ENCODE results near the gene RGS3.

RGS3 gene

DNA sequence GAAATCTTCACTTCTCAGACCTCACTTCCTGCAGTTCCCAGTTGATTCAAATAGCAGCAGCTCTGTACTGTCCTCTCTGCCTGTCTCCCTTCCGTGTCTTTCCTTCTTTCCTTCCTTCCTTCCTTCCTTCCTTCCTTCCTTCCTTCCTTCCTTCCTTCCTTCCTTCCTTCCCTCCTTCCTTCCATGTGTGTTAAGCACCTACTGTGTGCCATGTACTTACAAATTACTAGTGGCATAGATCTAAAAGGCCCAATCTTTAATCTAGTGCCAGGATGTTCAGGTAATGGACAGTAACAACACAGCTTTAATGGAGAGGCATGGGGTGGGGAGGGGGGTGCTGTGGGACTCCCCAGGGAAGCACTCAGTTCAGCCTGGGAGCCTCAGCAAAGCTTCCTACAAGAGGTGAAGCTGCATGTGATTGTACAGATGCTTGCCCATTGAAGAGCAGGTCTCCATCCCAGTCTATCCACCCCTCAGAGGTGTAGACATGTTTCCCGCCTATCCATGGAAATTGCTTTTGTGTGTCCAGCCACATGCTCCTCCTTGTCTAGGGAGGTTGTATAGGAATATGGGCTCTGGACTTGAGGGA, 106.0 kb downstream of the RGS3 start:
- Histone ChIP-seq H3K4me1 (no peaks in the 10 kb centered on the region), H3K4me3 (no peak overlapping the region), H3K9me3 (no peaks in the 10 kb centered on the region), H3K27me3 (ENCODE audit: low read depth) (peaks cover 13% of the 10 kb centered on the region), H3K36me3 (replicated peaks) (no peaks in the 10 kb centered on the region)
- in situ Hi-C loops (cut with MboI; ENCODE audit: low sequenced_read_pairs) = no loop called here
- no peak for DNase-seq (ENCODE audit: low spot score in 2 of 2)

DNA sequence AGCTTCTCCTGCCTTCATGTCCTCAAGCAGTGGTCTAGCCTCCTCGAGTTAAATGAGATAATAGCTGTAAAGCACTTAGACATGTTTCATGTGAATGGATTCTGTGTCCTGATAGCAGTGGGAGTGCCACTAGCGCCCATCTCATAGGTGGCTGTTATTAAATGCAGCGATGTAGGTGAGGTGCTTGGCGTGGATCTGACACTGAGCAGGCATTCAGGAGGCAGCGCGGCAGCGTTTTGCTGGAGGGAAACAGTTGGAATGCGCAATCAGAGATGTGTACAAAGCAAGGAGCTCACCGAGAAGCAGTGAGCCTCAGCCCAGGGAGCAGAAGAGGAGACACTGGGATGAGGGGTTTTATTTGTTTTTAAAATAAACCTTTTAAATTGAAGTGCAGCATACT, 106.6 kb downstream of the RGS3 start:
- Histone ChIP-seq H3K4me1 (no peaks in the 10 kb centered on the region), H3K9me3 (no peaks in the 10 kb centered on the region), H3K4me3 (no peak overlapping the region), H3K27me3 (ENCODE audit: low read depth) (peaks cover 8% of the 10 kb centered on the region), H3K36me3 (replicated peaks) (no peaks in the 10 kb centered on the region)
- in situ Hi-C loops (cut with MboI; ENCODE audit: low sequenced_read_pairs) = no loop called here
- DNase-seq (ENCODE audit: low spot score in 2 of 2) = no peak

DNA sequence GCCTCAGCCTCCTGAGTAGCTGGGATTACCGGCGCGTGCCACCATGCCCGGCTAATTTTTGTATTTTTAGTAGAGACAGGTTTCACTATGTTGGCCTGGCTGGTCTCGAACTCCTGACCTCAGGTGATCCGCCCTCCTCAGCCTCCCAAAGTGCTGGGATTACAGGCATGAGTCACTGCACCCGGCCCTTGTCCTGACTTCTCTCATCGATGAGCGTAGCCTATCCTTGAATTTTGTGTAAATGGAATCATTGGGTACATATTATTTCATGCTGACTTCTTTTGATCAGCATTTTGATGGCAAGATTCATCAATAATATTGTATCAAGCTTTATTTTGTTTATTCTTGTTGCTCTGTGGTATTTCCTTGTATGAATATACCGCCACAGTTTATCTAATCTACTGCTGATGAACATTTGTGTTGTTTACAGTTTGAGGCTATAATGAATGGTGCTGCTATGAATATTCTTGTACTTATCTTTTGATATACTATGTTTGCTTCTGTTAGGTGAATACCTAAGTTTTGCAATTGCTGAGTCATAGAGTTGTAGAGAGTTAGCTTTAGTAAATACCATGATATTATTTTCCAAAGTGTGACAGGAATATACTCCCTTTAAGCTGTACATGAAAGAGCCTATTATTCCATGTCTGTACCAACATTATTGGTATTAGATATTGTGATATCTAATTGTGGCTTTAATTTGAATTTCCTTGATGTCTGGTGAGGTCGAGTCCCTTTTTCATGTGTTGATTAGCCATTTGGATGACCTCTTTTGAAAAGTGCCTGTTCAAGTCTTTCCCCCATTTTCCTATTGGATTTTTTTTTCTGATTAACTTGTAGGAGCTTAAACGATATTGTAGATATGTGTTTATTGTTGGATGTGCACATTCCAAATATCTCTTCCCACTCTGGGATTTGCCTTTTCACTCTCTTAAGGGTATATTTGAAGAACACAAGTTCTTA, 107.5 kb downstream of the RGS3 start:
- H3K36me3 ChIP-seq (replicated peaks) = no peaks in the 10 kb centered on the region
- no peaks in the 10 kb centered on the region for H3K4me1 ChIP-seq
- no peak overlapping the region for H3K4me3 ChIP-seq
- in situ Hi-C loops (cut with MboI; ENCODE audit: low sequenced_read_pairs) = no loop called here
- H3K27me3 ChIP-seq (ENCODE audit: low read depth) = peaks cover 4% of the 10 kb centered on the region; the same call in 1 of the 2 replicates
- no peaks in the 10 kb centered on the region for H3K9me3 ChIP-seq
- no peak for DNase-seq (ENCODE audit: low spot score in 2 of 2)

DNA sequence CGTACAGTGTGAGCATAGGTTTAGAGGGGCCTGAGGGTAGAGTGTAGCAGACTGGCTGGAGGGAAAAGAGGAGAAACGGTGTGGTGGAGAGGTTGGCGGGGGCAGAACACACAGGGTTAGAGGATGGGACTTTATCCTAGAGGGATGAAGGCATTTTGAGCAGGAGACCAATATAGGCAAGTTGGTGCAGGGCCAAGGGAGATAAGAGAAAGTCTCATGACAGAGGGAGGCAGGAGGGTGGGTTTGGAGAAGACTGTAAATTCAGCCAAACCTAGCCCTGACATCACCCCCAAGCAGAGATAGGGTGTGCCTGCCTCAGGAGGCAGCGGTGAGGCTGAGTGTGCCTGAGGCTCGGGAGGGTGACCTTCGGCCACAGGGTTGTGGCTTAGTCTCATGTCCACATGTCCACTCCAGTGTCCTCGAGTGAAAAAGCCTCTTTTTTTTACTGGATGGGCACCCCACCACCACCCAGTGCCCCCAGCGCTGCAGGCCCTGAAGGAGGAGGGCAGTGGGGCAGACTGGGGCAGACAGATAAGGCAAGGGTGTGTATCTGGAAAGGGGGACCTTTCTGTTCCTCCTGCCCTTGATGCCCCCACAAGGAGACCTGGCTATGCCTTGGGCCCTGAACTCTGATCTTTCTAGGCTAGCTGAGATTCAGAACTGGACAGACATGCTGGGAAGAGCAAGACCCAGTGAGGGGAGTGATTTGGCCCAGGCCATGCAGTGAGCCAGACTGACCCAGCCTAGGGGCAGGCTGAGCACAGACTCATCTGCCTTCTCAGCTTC, 108.7 kb downstream of the RGS3 start:
- Histone ChIP-seq H3K9me3 (no peaks in the 10 kb centered on the region), H3K4me1 (no peaks in the 10 kb centered on the region), H3K27me3 (ENCODE audit: low read depth) (peaks cover 4% of the 10 kb centered on the region; the same call in 1 of the 2 replicates), H3K36me3 (replicated peaks) (no peaks in the 10 kb centered on the region), H3K4me3 (no peak overlapping the region)
- DNase-seq (ENCODE audit: low spot score in 2 of 2) = no peak
- in situ Hi-C loops (cut with MboI; ENCODE audit: low sequenced_read_pairs) = no loop called here

DNA sequence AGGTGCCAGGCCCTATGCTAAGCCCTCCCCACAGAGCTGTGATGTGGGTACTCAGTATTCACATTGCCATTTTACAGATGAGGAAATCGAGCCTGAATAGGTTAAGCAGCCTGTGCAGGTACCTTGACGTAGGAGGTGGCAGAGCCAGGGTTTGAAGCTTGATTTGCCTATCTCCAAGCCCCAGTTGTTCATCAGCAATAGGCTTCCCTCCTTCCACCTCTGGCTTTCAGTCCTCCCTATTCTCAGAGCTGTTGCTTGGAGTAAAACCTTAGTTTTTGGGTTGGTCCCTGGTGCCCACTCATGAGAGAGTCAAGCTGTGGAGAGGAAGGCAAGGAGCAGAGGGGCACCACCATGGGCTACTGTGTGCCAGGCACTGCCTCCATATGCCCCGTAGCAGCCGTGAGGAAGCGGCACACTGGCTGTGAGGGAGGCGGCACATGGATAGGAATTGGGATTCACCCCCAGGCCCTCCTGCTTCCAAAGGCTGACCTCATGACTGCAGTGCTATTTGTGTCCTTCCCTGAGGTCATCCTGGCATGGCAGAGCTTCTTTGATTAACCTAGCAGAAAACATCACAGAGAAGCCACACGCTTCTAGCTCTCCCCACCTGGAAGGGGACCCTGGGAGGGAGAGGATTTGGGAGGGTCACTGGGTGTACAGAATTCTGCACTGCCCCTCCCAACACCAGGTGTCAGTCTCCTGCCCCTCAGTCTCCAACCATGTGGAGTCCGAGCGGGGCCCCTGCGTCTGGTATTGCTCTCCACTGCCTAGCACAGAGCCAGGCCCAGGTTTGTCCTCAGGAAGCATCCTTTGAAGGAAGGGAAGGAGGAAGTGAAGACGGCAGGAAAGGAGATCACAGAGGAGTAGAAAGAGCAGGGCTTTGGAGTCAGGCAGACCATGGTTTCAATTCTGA, 109.8 kb downstream of the RGS3 start:
- no peaks in the 10 kb centered on the region for H3K9me3 ChIP-seq
- peaks cover 4% of the 10 kb centered on the region; the same call in 1 of the 2 replicates for H3K27me3 ChIP-seq (ENCODE audit: low read depth)
- H3K4me1 ChIP-seq = no peaks in the 10 kb centered on the region
- H3K4me3 ChIP-seq = no peak overlapping the region
- in situ Hi-C loops (cut with MboI; ENCODE audit: low sequenced_read_pairs) = no loop called here
- no peaks in the 10 kb centered on the region for H3K36me3 ChIP-seq (replicated peaks)
- no peak for DNase-seq (ENCODE audit: low spot score in 2 of 2)

DNA sequence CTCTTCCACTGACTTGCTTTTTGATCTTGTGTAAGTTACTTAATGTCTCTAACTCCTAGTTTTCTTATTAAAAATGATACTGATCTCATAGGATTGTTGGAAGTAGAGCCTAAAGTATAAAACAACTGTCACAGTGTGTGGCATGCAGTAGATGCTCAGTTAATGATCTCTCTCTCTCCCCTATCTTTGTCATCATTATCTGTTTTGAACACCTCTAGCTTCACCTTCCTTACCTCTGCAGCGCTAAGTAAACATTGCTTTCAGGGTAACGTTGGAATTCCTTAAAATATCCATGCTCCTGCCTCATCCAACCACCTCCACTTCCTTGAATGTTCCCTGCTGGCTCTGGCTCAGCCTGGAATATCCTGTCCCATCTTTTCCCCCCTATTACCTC, 110.4 kb downstream of the RGS3 start:
- Histone ChIP-seq H3K4me1 (no peaks in the 10 kb centered on the region), H3K27me3 (ENCODE audit: low read depth) (peaks cover 4% of the 10 kb centered on the region; the same call in 1 of the 2 replicates), H3K36me3 (replicated peaks) (no peaks in the 10 kb centered on the region), H3K4me3 (no peak overlapping the region), H3K9me3 (no peaks in the 10 kb centered on the region)
- in situ Hi-C loops (cut with MboI; ENCODE audit: low sequenced_read_pairs) = no loop called here
- no peak for DNase-seq (ENCODE audit: low spot score in 2 of 2)

DNA sequence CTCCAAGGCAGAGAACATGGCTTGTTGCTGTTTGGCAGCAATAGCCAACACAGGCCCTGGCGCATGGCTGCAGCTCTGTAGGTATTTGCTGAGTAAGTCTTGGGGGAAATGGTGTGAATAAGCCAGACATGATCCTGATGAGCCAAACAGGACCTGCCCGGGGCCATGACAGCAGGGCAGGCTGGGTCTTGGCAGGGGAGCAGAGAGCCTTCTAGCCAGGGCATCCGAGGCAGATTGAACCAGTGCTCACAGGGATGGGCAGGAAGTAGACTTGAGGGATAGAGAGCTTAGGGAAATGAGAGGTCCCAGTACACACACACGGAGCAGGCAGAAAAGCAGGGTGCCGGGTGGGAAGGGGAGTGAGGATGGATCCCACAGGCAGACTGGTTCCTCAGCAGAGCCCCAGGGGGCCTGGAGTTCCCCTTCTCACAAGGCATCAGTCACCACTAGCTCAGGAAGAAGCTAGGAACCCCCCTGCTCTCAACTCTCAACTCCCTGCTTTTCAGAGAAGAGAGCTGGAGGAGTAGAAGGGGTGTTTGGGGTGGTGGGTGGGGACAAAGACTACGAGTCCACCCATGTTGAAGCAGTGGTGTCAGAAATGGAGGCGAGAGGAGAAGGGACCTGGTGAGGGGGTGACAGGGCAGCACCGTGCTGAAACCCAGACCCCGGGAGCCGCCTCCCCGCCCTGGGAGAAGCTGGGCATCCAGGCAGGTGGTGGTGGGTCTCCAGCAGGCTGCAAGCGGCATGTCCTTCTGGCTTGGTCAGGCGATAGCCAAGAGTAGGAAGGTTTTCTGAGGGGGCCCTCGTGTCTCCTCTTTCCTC, 111.1 kb downstream of the RGS3 start:
- H3K36me3 ChIP-seq (replicated peaks) = no peaks in the 10 kb centered on the region
- no peaks in the 10 kb centered on the region for H3K9me3 ChIP-seq
- H3K4me1 ChIP-seq = no peaks in the 10 kb centered on the region
- no peak overlapping the region for H3K4me3 ChIP-seq
- H3K27me3 ChIP-seq (ENCODE audit: low read depth) = 0 out of 2 replicates have a peak, but pooled peaks cover 2% of the 10 kb centered on the region
- no peak for DNase-seq (ENCODE audit: low spot score in 2 of 2)
- in situ Hi-C loops (cut with MboI; ENCODE audit: low sequenced_read_pairs) = no loop called here

DNA sequence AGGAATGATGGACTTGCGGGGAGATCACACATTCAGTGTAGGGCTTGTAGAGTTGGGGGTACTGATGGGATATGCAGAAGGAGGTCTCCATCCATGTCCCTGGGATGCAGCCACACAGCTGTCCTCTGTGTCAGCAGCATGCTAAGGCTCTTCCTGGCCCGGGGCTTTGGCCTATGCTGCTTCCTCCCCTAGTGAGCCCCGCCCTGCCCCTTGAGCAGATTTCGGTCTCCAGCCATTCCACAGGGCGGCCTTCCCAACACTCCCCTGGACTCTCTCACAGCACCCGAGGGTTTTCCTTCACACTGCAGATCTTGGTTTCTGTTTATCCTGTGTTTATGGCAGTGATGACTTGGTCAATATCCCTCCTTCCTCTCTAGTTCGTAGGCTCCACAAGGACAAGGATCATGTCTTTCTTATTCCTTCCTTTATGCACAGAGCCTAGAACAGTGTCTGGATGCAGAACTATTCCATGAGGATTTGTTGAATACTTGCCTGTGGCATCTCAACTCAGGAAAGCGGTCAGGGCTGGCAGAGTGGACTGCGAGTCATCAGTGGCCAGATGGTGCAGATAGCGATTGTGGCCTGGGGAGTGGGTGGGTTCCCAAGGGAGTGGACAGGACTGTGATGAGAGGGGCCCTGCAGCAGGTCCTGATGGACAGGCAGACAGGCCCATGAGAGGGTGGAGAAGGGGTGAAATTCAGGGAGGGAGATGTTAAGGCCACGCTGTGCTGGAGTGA, 114.2 kb downstream of the RGS3 start:
- no peaks in the 10 kb centered on the region for H3K36me3 ChIP-seq (replicated peaks)
- no peak for DNase-seq (ENCODE audit: low spot score in 2 of 2)
- no peak overlapping the region for H3K4me3 ChIP-seq
- H3K27me3 ChIP-seq (ENCODE audit: low read depth) = 0 out of 2 replicates have a peak, but pooled peaks cover 2% of the 10 kb centered on the region
- in situ Hi-C loops (cut with MboI; ENCODE audit: low sequenced_read_pairs) = no loop called here
- no peaks in the 10 kb centered on the region for H3K4me1 ChIP-seq
- H3K9me3 ChIP-seq = no peaks in the 10 kb centered on the region

DNA sequence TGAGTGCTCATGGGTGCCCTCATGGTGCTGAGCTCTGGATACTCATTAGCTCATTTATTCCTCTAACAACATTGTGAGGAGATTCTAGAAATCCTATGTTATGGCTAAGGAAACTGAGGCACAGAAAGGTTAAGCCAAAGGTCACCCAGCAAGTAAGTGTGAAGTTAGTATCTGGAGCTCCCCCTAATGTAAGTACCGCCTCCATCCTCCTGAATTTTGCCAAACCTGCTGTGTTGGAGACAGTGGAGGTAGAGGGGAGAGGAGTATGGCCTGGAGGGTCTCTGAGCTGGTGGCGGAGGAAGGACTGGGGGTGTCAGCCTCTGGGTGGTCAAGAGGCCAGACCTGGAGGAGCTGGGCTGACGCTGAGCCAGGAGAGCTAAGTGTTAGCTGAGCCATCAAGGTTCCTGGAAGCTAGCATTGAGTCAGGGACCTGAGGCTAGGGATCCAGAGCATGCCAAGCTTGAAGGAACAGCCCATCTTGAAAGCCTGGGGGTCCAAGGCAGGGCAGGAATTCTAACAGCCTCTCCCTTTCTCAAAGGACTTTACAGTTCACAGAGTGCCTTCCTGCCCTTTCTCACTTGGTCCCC, 114.8 kb downstream of the RGS3 start:
- Histone ChIP-seq H3K27me3 (ENCODE audit: low read depth) (0 out of 2 replicates have a peak, but pooled peaks cover 2% of the 10 kb centered on the region), H3K4me3 (no peak overlapping the region)

DNA sequence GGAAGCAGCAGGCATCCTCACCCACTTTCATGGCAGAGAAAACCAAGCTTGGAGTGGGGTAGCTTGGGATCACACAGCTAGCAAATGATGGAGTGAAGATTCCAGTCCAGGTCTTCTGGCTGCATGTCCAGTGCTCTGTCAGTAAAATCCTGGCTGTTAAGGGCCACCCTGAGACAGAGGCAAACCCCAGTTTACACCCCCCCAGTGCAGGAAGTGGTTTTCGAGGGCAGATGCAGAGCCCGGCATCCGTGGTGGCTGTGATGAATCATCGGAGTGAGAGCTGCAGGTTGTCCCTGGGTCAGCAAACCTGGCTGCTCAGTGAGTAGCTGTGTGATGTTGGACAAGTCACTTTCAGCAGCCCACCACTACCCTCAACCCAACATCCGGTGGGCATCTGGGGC, 115.4 kb downstream of the RGS3 start:
- in situ Hi-C loops (cut with MboI; ENCODE audit: low sequenced_read_pairs) = no loop called here
- H3K4me1 ChIP-seq = no peaks in the 10 kb centered on the region

More for the DNA sequence above, 114.8 kb downstream of the RGS3 start:
- in situ Hi-C loops (cut with MboI; ENCODE audit: low sequenced_read_pairs) = no loop called here
- Histone ChIP-seq H3K9me3 (no peaks in the 10 kb centered on the region), H3K36me3 (replicated peaks) (no peaks in the 10 kb centered on the region), H3K4me1 (no peaks in the 10 kb centered on the region)
- no peak for DNase-seq (ENCODE audit: low spot score in 2 of 2)

DNA sequence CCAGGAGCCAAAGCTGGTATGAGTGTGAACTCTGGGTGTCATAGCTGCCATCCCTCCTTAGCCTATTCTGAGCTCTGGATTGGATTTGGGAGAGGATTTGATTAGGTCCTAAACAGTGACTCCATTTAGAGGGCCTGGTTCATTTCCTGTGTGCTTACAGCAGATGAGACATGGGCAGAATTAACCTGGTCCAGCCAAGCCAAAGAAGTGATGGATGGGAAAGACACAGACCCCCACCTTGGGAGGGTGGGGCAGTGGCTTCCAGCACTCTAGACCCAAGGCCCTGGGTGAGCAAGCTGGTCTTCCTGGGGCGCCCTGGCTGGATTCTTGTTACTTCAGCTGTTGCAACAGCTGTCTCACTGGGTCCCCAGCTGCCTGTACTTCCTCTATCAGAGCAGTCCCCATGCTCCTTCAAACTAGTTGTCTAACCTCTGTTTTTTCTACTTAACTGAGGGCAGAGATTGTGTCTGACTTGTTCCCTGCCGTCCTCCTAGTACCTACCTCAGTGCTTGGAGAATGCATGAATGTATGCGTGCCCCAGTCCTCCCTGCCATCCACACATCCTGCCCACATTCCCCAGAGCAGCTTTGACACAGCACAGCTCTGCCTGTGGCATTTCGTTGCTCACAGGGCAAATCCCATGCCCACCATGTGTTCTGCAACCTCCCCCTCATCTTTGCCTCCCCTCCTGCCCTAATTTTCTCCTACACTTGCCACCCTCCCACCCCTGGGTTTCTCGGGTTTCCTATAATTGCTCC, 115.9 kb downstream of the RGS3 start:
- no peaks in the 10 kb centered on the region for H3K9me3 ChIP-seq
- no peaks in the 10 kb centered on the region for H3K27me3 ChIP-seq (ENCODE audit: low read depth)
- no peaks in the 10 kb centered on the region for H3K36me3 ChIP-seq (replicated peaks)
- H3K4me3 ChIP-seq = no peak overlapping the region
- no peak for DNase-seq (ENCODE audit: low spot score in 2 of 2)
- no peaks in the 10 kb centered on the region for H3K4me1 ChIP-seq
- in situ Hi-C loops (cut with MboI; ENCODE audit: low sequenced_read_pairs) = loop anchor here (10.0 kb wide), 1 partner anchor 305 kb away; the partner anchor contains the start of genes CDC26 and PRPF4

More for the DNA sequence above, 115.4 kb downstream of the RGS3 start:
- Histone ChIP-seq H3K27me3 (ENCODE audit: low read depth) (0 out of 2 replicates have a peak, but pooled peaks cover under 1% of the 10 kb centered on the region), H3K9me3 (no peaks in the 10 kb centered on the region), H3K4me3 (no peak overlapping the region), H3K36me3 (replicated peaks) (no peaks in the 10 kb centered on the region)
- no peak for DNase-seq (ENCODE audit: low spot score in 2 of 2)

Measured in HAP-1 (cell line).